Epithelial cell of umbilical artery (primary cell): ENCODE data around the gene PDZD8. TPM values are rescaled to one million over a fixed set of nuclear protein-coding genes. Genes with fewer than 3 reads are reported as not detected.

Experiments
- total RNA-seq: library from RNA; depleted of rRNA; stranded (reverse); fragments of >200 nt; gene quantifications from 2 replicates; pipeline ENCODE4 v1.2.3, GENCODE V29; 2014

Gene PDZD8
- total RNA-seq = 13.6 and 14.7 TPM in 2 replicates

GRCh38 chr10:117375360-117376178 is at the start of gene PDZD8:
TSS of gene PDZD8 (minus strand) at chr10:117375440. CDS start at chr10:117375227, 213 bp downstream.

GRCh38 chr10:117240621-117241529 is 134.4 kb downstream of the PDZD8 start, which contains the start of gene SLC18A2:
TSS of gene SLC18A2 (plus strand) at chr10:117241114. CDS start at chr10:117241694, 580 bp downstream.

Other genes with a start within 250 kb of the PDZD8 start
- gene VAX1, start 237.2 kb downstream of the PDZD8 start, total RNA-seq = not detected in 2 replicates
- not detected in 2 replicates for gene KCNK18, start 178.0 kb downstream of the PDZD8 start, total RNA-seq
- not detected in 2 replicates for gene SLC18A2, start 134.3 kb downstream of the PDZD8 start, total RNA-seq
- 0.15 TPM in 1 of 2 replicates, not detected in the other for gene EMX2, start 167.3 kb upstream of the PDZD8 start, total RNA-seq